ENCODE measurements around the gene HOXA2. TPM values are rescaled to one million over a fixed set of nuclear protein-coding genes. Genes with fewer than 3 reads are reported as not detected.
A peak's percentile ranks its signal among the peaks of the same experiment; 100 is the strongest.

Gene HOXA2
- total RNA-seq, 1 donor from 2014 or later = 1.1 TPM

GRCh38 chr7:27062946-27063345 lies 39.5 kb downstream of the HOXA2 start:
- DNase-seq (ENCODE audit: low spot score) = no peak
- no peak overlapping the region for H3K27ac Mint-ChIP-seq (ENCODE audit: unreplicated experiment)
- H3K27me3 Mint-ChIP-seq (ENCODE audit: unreplicated experiment) = no peaks in the 10 kb centered on the region
- no peak overlapping the region for H3K4me3 Mint-ChIP-seq (ENCODE audit: unreplicated experiment)
- no peaks in the 10 kb centered on the region for H3K9me3 Mint-ChIP-seq (ENCODE audit: unreplicated experiment)
- no peaks in the 10 kb centered on the region for H3K36me3 Mint-ChIP-seq (ENCODE audit: low read depth, unreplicated experiment)
- no peaks in the 10 kb centered on the region for H3K4me1 Mint-ChIP-seq (ENCODE audit: unreplicated experiment)
- no peak for TF ChIP-seq CTCF (IDR thresholded peaks at IDR 0.05; ENCODE audit: unreplicated experiment)

- H3K9me3 Mint-ChIP-seq (ENCODE audit: unreplicated experiment) = no peaks in the 10 kb centered on the region
- no peaks in the 10 kb centered on the region for H3K27me3 Mint-ChIP-seq (ENCODE audit: unreplicated experiment)
- H3K4me1 Mint-ChIP-seq (ENCODE audit: unreplicated experiment) = peaks cover 12% of the 10 kb centered on the region
- peak overlapping the region; percentile 50 for H3K27ac Mint-ChIP-seq (ENCODE audit: unreplicated experiment)
- no peaks in the 10 kb centered on the region for H3K36me3 Mint-ChIP-seq (ENCODE audit: low read depth, unreplicated experiment)
- no peak overlapping the region for H3K4me3 Mint-ChIP-seq (ENCODE audit: unreplicated experiment)
- peak; percentile 17 for DNase-seq (ENCODE audit: low spot score)
- TF ChIP-seq CTCF (IDR thresholded peaks at IDR 0.05; ENCODE audit: unreplicated experiment) = no peak
Observed at GRCh38 chr7:27053153-27053552, 49.3 kb downstream of the HOXA2 start.

- DNase-seq (ENCODE audit: low spot score) = no peak
- no peaks in the 10 kb centered on the region for H3K9me3 Mint-ChIP-seq (ENCODE audit: unreplicated experiment)
- no peaks in the 10 kb centered on the region for H3K36me3 Mint-ChIP-seq (ENCODE audit: low read depth, unreplicated experiment)
- TF ChIP-seq CTCF (IDR thresholded peaks at IDR 0.05; ENCODE audit: unreplicated experiment) = no peak
- H3K4me1 Mint-ChIP-seq (ENCODE audit: unreplicated experiment) = peaks cover 12% of the 10 kb centered on the region
- H3K27ac Mint-ChIP-seq (ENCODE audit: unreplicated experiment) = no peak overlapping the region
- H3K27me3 Mint-ChIP-seq (ENCODE audit: unreplicated experiment) = no peaks in the 10 kb centered on the region
- H3K4me3 Mint-ChIP-seq (ENCODE audit: unreplicated experiment) = no peak overlapping the region
Observed at GRCh38 chr7:27051451-27051850, 51.0 kb downstream of the HOXA2 start.

Other genes with a start within 250 kb of the HOXA2 start
- gene SKAP2, start 238.1 kb downstream of the HOXA2 start, total RNA-seq (ENCODE audit: unreplicated experiment) = 24.7 TPM
- 3.5 TPM for gene HOXA1, start 6.7 kb downstream of the HOXA2 start, total RNA-seq (ENCODE audit: unreplicated experiment)
- gene HOXA4, start 28.1 kb upstream of the HOXA2 start, total RNA-seq (ENCODE audit: unreplicated experiment) = 0.31 TPM
- 0.59 TPM for gene HOXA5, start 41.0 kb upstream of the HOXA2 start, total RNA-seq (ENCODE audit: unreplicated experiment)
- not detected for gene HOXA6, start 45.1 kb upstream of the HOXA2 start, total RNA-seq (ENCODE audit: unreplicated experiment)
- gene HOXA3, start 49.9 kb upstream of the HOXA2 start, total RNA-seq (ENCODE audit: unreplicated experiment) = 0.13 TPM
- gene HOXA7, start 54.0 kb upstream of the HOXA2 start, total RNA-seq (ENCODE audit: unreplicated experiment) = not detected
- gene HOXA9, start 62.9 kb upstream of the HOXA2 start, total RNA-seq (ENCODE audit: unreplicated experiment) = 0.80 TPM
- gene HOXA10, start 71.6 kb upstream of the HOXA2 start, total RNA-seq (ENCODE audit: unreplicated experiment) = not detected
- gene HOXA11, start 82.5 kb upstream of the HOXA2 start, total RNA-seq (ENCODE audit: unreplicated experiment) = not detected
- not detected for gene HOXA13, start 97.4 kb upstream of the HOXA2 start, total RNA-seq (ENCODE audit: unreplicated experiment)
- 0.51 TPM for gene EVX1, start 140.1 kb upstream of the HOXA2 start, total RNA-seq (ENCODE audit: unreplicated experiment)